Measurements from ENCODE around the gene ATXN2.

DNA sequence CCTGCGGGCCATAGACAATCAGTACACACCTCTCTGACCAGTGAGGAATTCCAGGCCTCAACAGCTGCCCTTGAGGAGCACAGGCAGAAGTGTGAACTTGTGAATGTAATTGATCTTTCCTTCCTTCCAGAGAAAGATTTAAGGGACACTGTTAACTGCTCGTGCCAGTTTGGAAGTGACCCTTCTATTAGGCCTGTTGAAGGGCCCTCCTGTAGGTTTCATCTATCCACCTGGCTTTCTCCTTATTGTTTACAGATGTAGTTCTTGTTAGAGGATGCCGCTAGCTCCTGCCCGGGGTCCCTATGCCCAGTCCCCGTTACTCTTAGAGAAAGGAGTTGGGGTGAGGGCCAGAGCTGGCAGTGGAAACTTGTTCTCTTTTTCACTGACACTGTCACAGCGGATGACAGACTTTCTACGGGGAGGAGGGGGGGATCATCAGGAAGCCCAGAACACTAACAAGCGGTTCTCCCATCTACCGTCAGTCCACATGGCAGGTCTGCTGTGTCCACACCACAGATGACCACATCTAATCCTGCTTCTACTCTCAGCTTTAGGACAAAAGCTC lies 150.8 kb downstream of the ATXN2 start:
- TF ChIP-seq GATA3 (IDR thresholded peaks at IDR 0.05; ENCODE audit: low read depth, low read length): no peak
- no peak for TF ChIP-seq GATA2 (IDR thresholded peaks at IDR 0.05; ENCODE audit: low read depth, low read length)
